Esophagus squamous epithelium (tissue), 4 donors: ENCODE results near the gene VPS35.

Experiments
- CTCF ChIP-seq, 6 experiments: fragments of 450-650 bp in 4 of 6; fragments of 200-600 bp in 2 of 6; sonication (generic) in 2 of 6; IDR thresholded peaks; one replicate each; pipeline ENCODE4 v1.5.1; 2016 to 2019; ENCODE audit warnings: antibody characterized with exemption in 6 of 6, mild to moderate bottlenecking in 4 of 6, moderate library complexity in 4 of 6
- POLR2A ChIP-seq, 4 donors: fragments of 450-650 bp; IDR thresholded peaks; one replicate each; pipeline ENCODE4 v1.6.1; 2017; ENCODE audit warnings: antibody characterized with exemption in 4 of 4, mild to moderate bottlenecking in 4 of 4, moderate library complexity in 3 of 4

- TF ChIP-seq CTCF (IDR thresholded peaks at IDR 0.05) = no peak
- no peak for TF ChIP-seq POLR2A (IDR thresholded peaks at IDR 0.05)
Measured at GRCh38 chr16:46721885-46722284, 32.9 kb upstream of the VPS35 start.
